ENCODE measurements around the gene EFCAB12.
A peak's percentile ranks its signal among the peaks of the same experiment; 100 is the strongest.

EFCAB12 gene

DNA sequence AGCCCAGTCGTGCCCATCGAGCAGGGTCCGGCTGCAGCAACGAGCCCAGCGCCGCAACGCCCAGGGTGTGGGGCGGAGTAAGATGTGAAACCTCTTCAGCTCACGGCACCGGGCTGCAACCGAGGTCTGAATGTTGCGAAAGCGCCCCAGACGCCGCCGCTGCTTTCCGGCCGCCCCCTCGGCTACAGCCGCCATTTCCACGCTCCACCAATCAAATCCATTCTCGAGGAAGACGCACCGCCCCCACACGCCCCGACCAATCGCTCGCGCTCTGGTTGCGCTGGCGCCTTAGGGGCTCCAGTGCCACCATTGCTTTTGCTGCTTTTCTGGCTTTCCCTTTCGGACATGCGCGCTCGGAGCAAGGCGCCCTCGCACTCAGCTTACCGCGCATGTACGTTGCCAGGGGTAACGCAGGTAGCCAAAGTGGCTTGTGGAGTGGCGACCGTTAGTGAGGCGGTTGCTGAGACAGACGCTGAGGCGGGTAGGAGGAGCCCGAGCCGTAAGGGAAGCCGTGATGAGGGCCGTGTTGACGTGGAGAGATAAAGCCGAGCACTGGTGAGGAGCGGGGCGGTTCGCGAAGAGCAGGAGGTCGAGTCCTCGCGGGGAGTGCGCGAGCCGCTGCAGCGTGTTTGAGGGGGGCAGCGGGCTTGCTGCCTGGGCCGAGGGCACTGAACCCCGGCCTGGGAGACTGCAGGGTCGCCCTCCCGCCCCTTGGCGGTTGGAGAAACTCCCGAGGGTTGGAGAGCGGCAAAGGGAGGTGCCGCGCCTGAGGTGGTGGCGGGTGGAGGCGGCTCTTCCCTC is 11.6 kb upstream of the EFCAB12 start, which contains the start of the genes IFT122 and MBD4:
Gene IFT122, plus strand, starts transcription at position 408 of the 801 bp plus-strand sequence. Its CDS starts 107 bp downstream, at position 515.
Gene MBD4, minus strand, starts transcription at position 132 of the 801 bp plus-strand sequence. Its CDS starts 115 bp downstream, at position 17.
- peak; percentile 100 for DNase-seq (ENCODE audit: low read depth)
- TF ChIP-seq, protein P1, sequence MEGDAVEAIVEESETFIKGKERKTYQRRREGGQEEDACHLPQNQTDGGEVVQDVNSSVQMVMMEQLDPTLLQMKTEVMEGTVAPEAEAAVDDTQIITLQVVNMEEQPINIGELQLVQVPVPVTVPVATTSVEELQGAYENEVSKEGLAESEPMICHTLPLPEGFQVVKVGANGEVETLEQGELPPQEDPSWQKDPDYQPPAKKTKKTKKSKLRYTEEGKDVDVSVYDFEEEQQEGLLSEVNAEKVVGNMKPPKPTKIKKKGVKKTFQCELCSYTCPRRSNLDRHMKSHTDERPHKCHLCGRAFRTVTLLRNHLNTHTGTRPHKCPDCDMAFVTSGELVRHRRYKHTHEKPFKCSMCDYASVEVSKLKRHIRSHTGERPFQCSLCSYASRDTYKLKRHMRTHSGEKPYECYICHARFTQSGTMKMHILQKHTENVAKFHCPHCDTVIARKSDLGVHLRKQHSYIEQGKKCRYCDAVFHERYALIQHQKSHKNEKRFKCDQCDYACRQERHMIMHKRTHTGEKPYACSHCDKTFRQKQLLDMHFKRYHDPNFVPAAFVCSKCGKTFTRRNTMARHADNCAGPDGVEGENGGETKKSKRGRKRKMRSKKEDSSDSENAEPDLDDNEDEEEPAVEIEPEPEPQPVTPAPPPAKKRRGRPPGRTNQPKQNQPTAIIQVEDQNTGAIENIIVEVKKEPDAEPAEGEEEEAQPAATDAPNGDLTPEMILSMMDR (conservative IDR thresholded peaks at IDR 0.05; ENCODE audit: low read depth, low read length): no peak
- H3K4me3 ChIP-seq (ENCODE audit: low read depth, low read length): peak within 1 kb of the TSS; percentile 70

- TF ChIP-seq, protein P1 (conservative IDR thresholded peaks at IDR 0.05; ENCODE audit: low read depth, low read length): no peak
- H3K4me3 ChIP-seq (ENCODE audit: low read depth, low read length): peak overlapping the region; percentile 70
- peak; percentile 42 for DNase-seq (ENCODE audit: low read depth)
These were observed 10.9 kb upstream of the EFCAB12 start for GRCh38 chr3:129439226-129439816.

GRCh38 chr3:129435367-129435766 is 6.9 kb upstream of the EFCAB12 start:
- no peak overlapping the region for H3K4me3 ChIP-seq (ENCODE audit: low read depth, low read length)
- TF ChIP-seq, protein P1 (conservative IDR thresholded peaks at IDR 0.05; ENCODE audit: low read depth, low read length): no peak
- DNase-seq (ENCODE audit: low read depth): peak; percentile 34

- no peak overlapping the region for H3K4me3 ChIP-seq (ENCODE audit: low read depth, low read length)
- no peak for DNase-seq (ENCODE audit: low read depth)
- TF ChIP-seq, protein P1 (conservative IDR thresholded peaks at IDR 0.05; ENCODE audit: low read depth, low read length): no peak
These were observed 5.7 kb upstream of the EFCAB12 start for GRCh38 chr3:129434140-129434539.

DNA sequence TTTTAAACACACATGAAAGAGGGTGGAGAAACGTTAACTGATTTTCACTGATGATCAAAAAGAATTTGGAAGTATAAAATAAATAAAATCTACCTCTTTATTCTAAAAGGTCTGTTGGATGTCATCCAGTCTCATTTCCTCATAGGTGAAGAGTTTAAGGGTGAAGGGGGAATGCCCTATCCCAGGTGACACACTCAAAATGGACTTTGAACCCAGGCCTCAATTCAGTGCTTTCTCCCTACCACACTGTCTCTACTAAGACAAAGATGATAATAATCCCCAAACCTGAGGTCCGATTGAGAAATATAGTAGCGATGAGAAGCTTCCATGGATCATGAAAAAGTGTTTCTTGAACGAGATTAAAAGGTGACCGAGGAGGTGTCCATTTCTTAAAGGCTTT is 5.1 kb upstream of the EFCAB12 start:
- no peak for DNase-seq (ENCODE audit: low read depth)
- no peak overlapping the region for H3K4me3 ChIP-seq (ENCODE audit: low read depth, low read length)
- TF ChIP-seq, protein P1 (conservative IDR thresholded peaks at IDR 0.05; ENCODE audit: low read depth, low read length): no peak

GRCh38 chr3:129432671-129433070 is 4.2 kb upstream of the EFCAB12 start:
- TF ChIP-seq, protein P1 (conservative IDR thresholded peaks at IDR 0.05; ENCODE audit: low read depth, low read length): no peak
- no peak for DNase-seq (ENCODE audit: low read depth)

More at GRCh38 chr3:129432671-129433070, 4.2 kb upstream of the EFCAB12 start:
- H3K4me3 ChIP-seq (ENCODE audit: low read depth, low read length): no peak overlapping the region

Data from choroid plexus epithelial cell (primary cell).